ENCODE data around the gene PFDN1.

DNA sequence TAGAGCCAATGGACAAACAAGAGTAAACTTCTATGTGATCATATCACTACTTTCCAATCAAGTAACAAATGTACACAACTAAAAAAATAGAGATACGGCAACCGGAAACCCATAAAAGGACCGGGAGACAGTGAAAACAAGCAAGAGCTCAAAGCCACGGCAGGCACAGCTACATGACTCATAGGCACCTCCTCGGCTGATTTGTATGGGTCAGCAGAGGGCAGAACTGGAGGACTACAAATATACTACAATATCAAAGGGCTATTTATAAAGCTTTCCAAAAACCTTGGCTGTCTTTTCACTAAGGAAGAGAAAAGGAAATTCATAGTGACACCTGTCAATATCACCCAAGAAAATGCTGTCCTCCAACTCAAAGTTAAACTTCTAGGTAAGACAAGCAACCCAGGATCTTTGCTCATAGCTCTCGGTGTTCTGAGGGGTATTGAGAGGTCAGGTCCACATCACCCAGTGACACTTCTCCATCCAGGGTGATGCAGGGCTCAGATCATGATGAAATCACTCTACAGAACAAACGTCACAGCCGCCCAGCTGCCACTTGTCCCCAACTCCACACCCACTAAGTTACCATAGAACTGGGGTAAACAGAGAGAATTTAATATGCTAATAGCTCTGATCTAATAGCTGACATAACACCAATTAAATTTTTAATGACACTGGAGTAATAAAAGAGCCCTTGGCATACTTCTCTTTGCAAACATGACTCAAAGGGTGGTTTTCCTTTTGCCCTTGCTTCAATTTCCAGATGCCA is 41.3 kb downstream of the PFDN1 start:
- TF ChIP-seq, protein P1, sequence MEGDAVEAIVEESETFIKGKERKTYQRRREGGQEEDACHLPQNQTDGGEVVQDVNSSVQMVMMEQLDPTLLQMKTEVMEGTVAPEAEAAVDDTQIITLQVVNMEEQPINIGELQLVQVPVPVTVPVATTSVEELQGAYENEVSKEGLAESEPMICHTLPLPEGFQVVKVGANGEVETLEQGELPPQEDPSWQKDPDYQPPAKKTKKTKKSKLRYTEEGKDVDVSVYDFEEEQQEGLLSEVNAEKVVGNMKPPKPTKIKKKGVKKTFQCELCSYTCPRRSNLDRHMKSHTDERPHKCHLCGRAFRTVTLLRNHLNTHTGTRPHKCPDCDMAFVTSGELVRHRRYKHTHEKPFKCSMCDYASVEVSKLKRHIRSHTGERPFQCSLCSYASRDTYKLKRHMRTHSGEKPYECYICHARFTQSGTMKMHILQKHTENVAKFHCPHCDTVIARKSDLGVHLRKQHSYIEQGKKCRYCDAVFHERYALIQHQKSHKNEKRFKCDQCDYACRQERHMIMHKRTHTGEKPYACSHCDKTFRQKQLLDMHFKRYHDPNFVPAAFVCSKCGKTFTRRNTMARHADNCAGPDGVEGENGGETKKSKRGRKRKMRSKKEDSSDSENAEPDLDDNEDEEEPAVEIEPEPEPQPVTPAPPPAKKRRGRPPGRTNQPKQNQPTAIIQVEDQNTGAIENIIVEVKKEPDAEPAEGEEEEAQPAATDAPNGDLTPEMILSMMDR (IDR thresholded peaks at IDR 0.05) = peak in 7 of 12 donors; percentile 17 to 52 (median 32)
- no peak for TF ChIP-seq POLR2A (IDR thresholded peaks at IDR 0.05)
